ENCODE results near the gene BIN2. TPM values are rescaled to one million over a fixed set of nuclear protein-coding genes. Genes with fewer than 3 reads are reported as not detected.

The BIN2 gene
- total RNA-seq, 1 donor from 2014 or later: not detected

DNA sequence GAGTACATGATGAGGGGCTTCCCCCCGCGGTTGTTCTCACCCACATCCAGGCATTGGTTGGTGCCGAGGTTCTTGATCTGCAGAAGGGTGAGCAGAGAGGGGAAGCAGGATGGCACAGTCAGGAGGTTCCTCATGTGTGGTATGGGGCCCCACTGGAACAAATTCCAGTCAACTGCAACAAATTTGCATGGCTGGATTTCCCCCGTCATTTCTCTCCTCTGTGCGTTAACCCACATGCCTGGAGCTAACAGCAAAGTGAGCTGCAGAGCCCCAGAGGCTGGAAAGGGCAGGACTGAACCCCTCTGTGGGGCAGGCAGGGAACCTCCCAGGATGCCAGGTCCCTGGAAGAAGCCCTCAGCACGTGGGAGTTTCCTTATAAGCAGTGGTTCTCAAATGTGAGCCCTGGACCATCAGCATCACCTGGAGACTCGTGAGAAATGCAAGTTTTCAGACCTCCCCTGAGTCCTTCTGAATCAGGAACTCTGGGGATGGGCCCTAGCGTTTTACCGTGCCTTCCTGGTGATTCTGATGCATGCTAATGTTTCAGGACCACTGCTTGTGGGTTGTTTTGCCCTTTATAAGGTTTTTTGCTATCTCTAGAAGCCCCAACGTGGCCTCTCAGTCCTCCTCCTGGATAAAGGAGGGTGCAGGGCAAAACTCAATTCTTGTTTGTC, 33.5 kb upstream of the BIN2 start:
- Mint-ChIP-seq H3K4me3 (ENCODE audit: unreplicated experiment) (no peak overlapping the region), H3K27me3 (ENCODE audit: unreplicated experiment) (peaks cover 2% of the 10 kb centered on the region), H3K27ac (ENCODE audit: unreplicated experiment) (no peak overlapping the region), H3K9me3 (ENCODE audit: unreplicated experiment) (no peaks in the 10 kb centered on the region), H3K36me3 (ENCODE audit: unreplicated experiment) (no peaks in the 10 kb centered on the region), H3K4me1 (ENCODE audit: low read depth, unreplicated experiment) (no peaks in the 10 kb centered on the region)
- TF ChIP-seq, protein P1, sequence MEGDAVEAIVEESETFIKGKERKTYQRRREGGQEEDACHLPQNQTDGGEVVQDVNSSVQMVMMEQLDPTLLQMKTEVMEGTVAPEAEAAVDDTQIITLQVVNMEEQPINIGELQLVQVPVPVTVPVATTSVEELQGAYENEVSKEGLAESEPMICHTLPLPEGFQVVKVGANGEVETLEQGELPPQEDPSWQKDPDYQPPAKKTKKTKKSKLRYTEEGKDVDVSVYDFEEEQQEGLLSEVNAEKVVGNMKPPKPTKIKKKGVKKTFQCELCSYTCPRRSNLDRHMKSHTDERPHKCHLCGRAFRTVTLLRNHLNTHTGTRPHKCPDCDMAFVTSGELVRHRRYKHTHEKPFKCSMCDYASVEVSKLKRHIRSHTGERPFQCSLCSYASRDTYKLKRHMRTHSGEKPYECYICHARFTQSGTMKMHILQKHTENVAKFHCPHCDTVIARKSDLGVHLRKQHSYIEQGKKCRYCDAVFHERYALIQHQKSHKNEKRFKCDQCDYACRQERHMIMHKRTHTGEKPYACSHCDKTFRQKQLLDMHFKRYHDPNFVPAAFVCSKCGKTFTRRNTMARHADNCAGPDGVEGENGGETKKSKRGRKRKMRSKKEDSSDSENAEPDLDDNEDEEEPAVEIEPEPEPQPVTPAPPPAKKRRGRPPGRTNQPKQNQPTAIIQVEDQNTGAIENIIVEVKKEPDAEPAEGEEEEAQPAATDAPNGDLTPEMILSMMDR (IDR thresholded peaks at IDR 0.05; ENCODE audit: partially characterized antibody, unreplicated experiment): no peak
- no peak for DNase-seq

DNA sequence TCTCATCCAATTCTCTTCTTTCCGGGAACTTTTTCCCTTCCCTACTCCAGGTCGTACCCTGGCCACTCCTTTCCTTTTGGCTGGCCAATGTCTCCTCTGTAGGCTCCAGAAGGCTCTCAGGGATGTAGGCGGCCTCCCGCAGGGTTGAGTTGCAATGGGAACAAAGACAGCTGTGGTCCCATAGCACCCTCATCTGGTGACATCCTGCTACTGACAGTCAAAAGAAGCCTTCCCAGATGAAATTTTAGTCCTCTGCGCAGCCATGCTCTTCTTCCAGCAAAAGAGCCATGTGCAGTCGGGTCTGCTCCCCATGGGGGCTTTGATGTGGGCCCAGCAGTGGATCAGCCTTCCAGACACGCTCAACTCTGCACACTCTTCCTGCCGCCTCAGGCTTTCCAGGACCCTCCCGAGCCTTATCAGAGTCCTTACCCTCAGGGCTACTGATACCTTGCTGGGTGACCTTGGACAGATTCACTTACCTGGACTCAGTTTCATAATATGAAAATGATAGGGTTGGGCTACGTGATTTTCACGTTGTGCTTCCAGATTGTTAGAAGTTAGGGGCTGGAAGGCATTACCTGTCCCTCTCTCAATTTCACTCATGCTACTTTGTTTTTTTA, 28.0 kb upstream of the BIN2 start:
- Mint-ChIP-seq H3K9me3 (ENCODE audit: unreplicated experiment) (no peaks in the 10 kb centered on the region), H3K4me3 (ENCODE audit: unreplicated experiment) (no peak overlapping the region), H3K27ac (ENCODE audit: unreplicated experiment) (no peak overlapping the region), H3K4me1 (ENCODE audit: low read depth, unreplicated experiment) (no peaks in the 10 kb centered on the region), H3K36me3 (ENCODE audit: unreplicated experiment) (no peaks in the 10 kb centered on the region), H3K27me3 (ENCODE audit: unreplicated experiment) (peaks cover 2% of the 10 kb centered on the region)
- TF ChIP-seq, protein P1 (IDR thresholded peaks at IDR 0.05; ENCODE audit: partially characterized antibody, unreplicated experiment): peak; percentile 54
- DNase-seq: peak; percentile 59

DNA sequence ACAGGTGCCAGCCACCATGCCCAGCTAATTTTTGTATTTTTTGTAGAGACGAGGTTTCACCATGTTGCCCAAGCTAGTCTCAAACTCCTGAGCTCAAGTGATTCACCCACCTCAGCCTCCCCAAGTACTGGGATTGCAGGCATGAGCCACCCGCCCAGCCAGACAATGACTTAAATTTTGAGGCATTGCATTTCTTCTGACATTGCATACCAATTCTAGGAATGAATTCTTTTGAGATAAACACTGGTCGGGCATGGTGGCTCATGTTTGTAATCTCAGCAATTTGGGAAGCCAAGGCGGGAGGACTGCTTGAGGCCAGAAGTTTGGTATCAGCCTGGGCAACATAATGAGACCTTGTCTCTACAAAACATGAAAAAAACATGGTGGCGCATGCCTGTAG, 25.1 kb upstream of the BIN2 start:
- DNase-seq: no peak
- Mint-ChIP-seq H3K4me1 (ENCODE audit: low read depth, unreplicated experiment) (no peaks in the 10 kb centered on the region), H3K27ac (ENCODE audit: unreplicated experiment) (no peak overlapping the region), H3K36me3 (ENCODE audit: unreplicated experiment) (no peaks in the 10 kb centered on the region), H3K9me3 (ENCODE audit: unreplicated experiment) (no peaks in the 10 kb centered on the region), H3K4me3 (ENCODE audit: unreplicated experiment) (no peak overlapping the region), H3K27me3 (ENCODE audit: unreplicated experiment) (no peaks in the 10 kb centered on the region)
- TF ChIP-seq, protein P1 (IDR thresholded peaks at IDR 0.05; ENCODE audit: partially characterized antibody, unreplicated experiment): no peak

DNA sequence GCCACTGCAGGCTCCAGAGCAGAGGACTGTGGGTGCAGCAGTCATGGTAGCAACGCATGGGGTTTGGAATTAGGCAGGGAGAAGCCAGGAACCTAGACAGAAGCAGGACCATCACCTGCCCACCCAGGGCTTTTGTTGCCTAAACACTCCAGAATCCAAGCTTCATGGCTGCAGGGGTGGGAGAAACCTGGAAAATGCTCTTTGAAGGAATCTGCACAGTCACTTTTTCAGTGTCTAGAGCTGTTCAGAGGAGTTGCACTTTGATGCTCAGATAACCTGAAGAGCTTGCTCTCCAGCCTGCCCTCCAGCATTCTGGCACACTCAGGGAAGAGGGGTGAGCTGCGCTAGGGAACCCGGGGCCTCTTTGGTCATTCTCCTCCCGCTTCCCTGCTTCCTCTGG, 24.1 kb upstream of the BIN2 start:
- Mint-ChIP-seq H3K4me1 (ENCODE audit: low read depth, unreplicated experiment) (no peaks in the 10 kb centered on the region), H3K4me3 (ENCODE audit: unreplicated experiment) (no peak overlapping the region), H3K27me3 (ENCODE audit: unreplicated experiment) (no peaks in the 10 kb centered on the region), H3K27ac (ENCODE audit: unreplicated experiment) (no peak overlapping the region), H3K9me3 (ENCODE audit: unreplicated experiment) (no peaks in the 10 kb centered on the region), H3K36me3 (ENCODE audit: unreplicated experiment) (no peaks in the 10 kb centered on the region)
- DNase-seq: no peak
- TF ChIP-seq, protein P1 (IDR thresholded peaks at IDR 0.05; ENCODE audit: partially characterized antibody, unreplicated experiment): no peak

DNA sequence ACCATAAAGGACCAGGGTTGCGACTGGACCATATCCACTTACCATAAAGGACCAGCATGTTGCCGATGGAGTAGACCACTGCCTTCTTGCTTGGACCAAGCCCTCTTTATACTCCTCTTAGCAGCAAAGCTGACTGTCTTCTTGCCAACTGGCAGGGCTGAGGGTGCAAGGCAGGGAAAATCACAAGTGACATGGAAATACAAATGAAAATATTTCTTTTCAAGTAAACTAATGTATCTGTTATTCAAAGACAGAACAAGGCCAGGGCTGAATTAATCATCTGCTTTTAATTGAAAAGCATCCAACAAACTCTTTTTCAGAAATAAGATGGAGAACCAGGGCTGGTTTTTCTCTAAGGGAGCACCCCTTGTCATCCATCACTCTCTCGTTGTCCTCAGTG, 22.6 kb upstream of the BIN2 start, which contains the start of gene CELA1:
Gene CELA1 (minus strand): TSS at position 99 of the 400 bp plus-strand sequence. CDS start 41 bp downstream, at position 58.
- H3K4me3 Mint-ChIP-seq (ENCODE audit: unreplicated experiment): no peak within 1 kb of the TSS
- no peak within 1 kb of the TSS for H3K27ac Mint-ChIP-seq (ENCODE audit: unreplicated experiment)

More for the DNA sequence above, 22.6 kb upstream of the BIN2 start, which contains the start of gene CELA1:
- no peaks in the 10 kb centered on the region for H3K36me3 Mint-ChIP-seq (ENCODE audit: unreplicated experiment)
- TF ChIP-seq, protein P1 (IDR thresholded peaks at IDR 0.05; ENCODE audit: partially characterized antibody, unreplicated experiment): no peak
- no peaks in the 10 kb centered on the region for H3K4me1 Mint-ChIP-seq (ENCODE audit: low read depth, unreplicated experiment)
- H3K9me3 Mint-ChIP-seq (ENCODE audit: unreplicated experiment): no peaks in the 10 kb centered on the region
- no peak for DNase-seq
- H3K27me3 Mint-ChIP-seq (ENCODE audit: unreplicated experiment): peaks cover 2% of the 10 kb centered on the region
